NCI-H2107 treated with DMSO at 0.1 percent for 48 hours (cell line): ENCODE measurements around the gene ANKMY1.

Experiments used
- DNase-seq: peaks from one replicate; lab custom pipeline; 2025; ENCODE audit not compliant: unreplicated experiment; lab: John Stamatoyannopoulos, UW

Gene ANKMY1

GRCh38 chr2:240579771-240580614 lies 22.2 kb upstream of the ANKMY1 start:
- no peak for DNase-seq

GRCh38 chr2:240579071-240579762 lies 21.4 kb upstream of the ANKMY1 start:
- DNase-seq: no peak

- no peak for DNase-seq
Observed at GRCh38 chr2:240578488-240578887, 20.7 kb upstream of the ANKMY1 start.

GRCh38 chr2:240578110-240578450 lies 20.3 kb upstream of the ANKMY1 start:
- no peak for DNase-seq

- DNase-seq: no peak
Observed at GRCh38 chr2:240577281-240578109, 19.7 kb upstream of the ANKMY1 start.

- no peak for DNase-seq
Observed at GRCh38 chr2:240576436-240577205, 18.8 kb upstream of the ANKMY1 start.

- no peak for DNase-seq
Observed at GRCh38 chr2:240576036-240576435, 18.2 kb upstream of the ANKMY1 start.

GRCh38 chr2:240575101-240575965 lies 17.5 kb upstream of the ANKMY1 start:
- DNase-seq: no peak

GRCh38 chr2:240574386-240575100 lies 16.8 kb upstream of the ANKMY1 start:
- DNase-seq: no peak

- DNase-seq: no peak
Observed at GRCh38 chr2:240573516-240574385, 16.0 kb upstream of the ANKMY1 start.

- no peak for DNase-seq
Observed at GRCh38 chr2:240573071-240573515, 15.3 kb upstream of the ANKMY1 start.

- no peak for DNase-seq
Observed at GRCh38 chr2:240572141-240573031, 14.6 kb upstream of the ANKMY1 start.

- DNase-seq: no peak
Observed at GRCh38 chr2:240571314-240571973, 13.7 kb upstream of the ANKMY1 start.

GRCh38 chr2:240570531-240571313 lies 12.9 kb upstream of the ANKMY1 start:
- no peak for DNase-seq

- no peak for DNase-seq
Observed at GRCh38 chr2:240569998-240570530, 12.3 kb upstream of the ANKMY1 start.

GRCh38 chr2:240569523-240569997 lies 11.8 kb upstream of the ANKMY1 start:
- DNase-seq: no peak
